A549 (cell line): ENCODE data around the gene MTRR. TPM values are rescaled to one million over a fixed set of nuclear protein-coding genes. Genes with fewer than 3 reads are reported as not detected.
A peak's percentile ranks its signal among the peaks of the same experiment; 100 is the strongest.

ENCODE experiments used
- ATAC-seq, 2 experiments: fragments of 200-7000 bp in 1 of 2; fragments of >200 bp in 1 of 2; cut with Nextera tagmentation in 1 of 2; cut with Tn5 transposase in 1 of 2; 3 replicates each; pipeline versions ENCODE4 v1.8.0 to v1.9.1; 2018 to 2020; ENCODE audit warnings: mild to moderate bottlenecking in 1 of 2, moderate library complexity in 1 of 2
- CTCF ChIA-PET: fragments of 300-600 bp; sonication (Branson Sonifier 250); formaldehyde crosslinking; extraction: SDS; loops from one replicate; lab custom pipeline; 2021; ENCODE audit warnings: antibody characterized with exemption, inconsistent platforms; lab: Yijun Ruan, JAX
- POLR2A ChIA-PET: fragments of 350-600 bp; formaldehyde crosslinking; extraction: SDS; loops from one replicate; lab custom pipeline; 2021; ENCODE audit warnings: antibody characterized with exemption, inconsistent platforms; lab: Yijun Ruan, JAX
- DNase-seq, 2 experiments: peaks; one replicate each; pipeline versions ENCODE4 v3.0.0 to v3.0.0-alpha.2; 2011 to 2016; ENCODE audit warnings: low read depth in 1 of 2, low spot score in 1 of 2
- FAIRE-seq: peaks from 2 replicates; lab custom pipeline; 2011; peaks lifted over from hg19 to GRCh38; lab: Jason Lieb, UNC
- H3K27ac ChIP-seq, 2 experiments: fragments of >200 bp; sonication (Bioruptor Twin); formaldehyde crosslinking; 3 replicates each; pipeline ENCODE4 v1.5.1; 2016 to 2017
- H3K4me1 ChIP-seq: fragments of >200 bp; sonication (Bioruptor Twin); formaldehyde crosslinking; 3 replicates; pipeline ENCODE4 v1.6.1; 2016
- H3K4me2 ChIP-seq: fragments of >200 bp; sonication (Bioruptor Twin); formaldehyde crosslinking; 3 replicates; pipeline ENCODE4 v1.6.1; 2016
- H3K4me3 ChIP-seq: fragments of >200 bp; sonication (Bioruptor Twin); formaldehyde crosslinking; 3 replicates; pipeline ENCODE4 v1.5.1; 2016
- H3K9me3 ChIP-seq: fragments of >200 bp; sonication (Bioruptor Twin); formaldehyde crosslinking; 3 replicates; pipeline ENCODE4 v1.6.1; 2016
- BHLHE40 ChIP-seq: IDR thresholded peaks from 2 replicates; pipeline ENCODE4 v1.6.1; 2012; ENCODE audit warnings: low read depth, low read length, inconsistent platforms
- CHD2 ChIP-seq: fragments of 150-350 bp; IDR thresholded peaks from 2 replicates; pipeline ENCODE4 v1.6.1; 2014; ENCODE audit warnings: low read length; ENCODE audit not compliant: partially characterized antibody
- CHD4 ChIP-seq: fragments of 200-600 bp; sonication (generic); IDR thresholded peaks from 2 replicates; pipeline ENCODE4 v1.6.1; 2016; ENCODE audit warnings: antibody characterized with exemption, mild to moderate bottlenecking, borderline replicate concordance
- CTCF ChIP-seq: fragments of >200 bp; sonication (Bioruptor Twin); formaldehyde crosslinking; IDR thresholded peaks from 3 replicates; pipeline ENCODE4 v1.5.1; 2016
- E2F6 ChIP-seq: IDR thresholded peaks from 2 replicates; pipeline ENCODE4 v1.6.1; 2012; ENCODE audit warnings: low read depth, borderline replicate concordance
- EHF ChIP-seq: fragments of 250-450 bp; sonication (Bioruptor Pico); IDR thresholded peaks from 2 replicates; pipeline ENCODE4 v1.5.0; 2020; ENCODE audit warnings: mild to moderate bottlenecking
- EHMT2 ChIP-seq: fragments of 200-600 bp; sonication (generic); IDR thresholded peaks from 2 replicates; pipeline ENCODE4 v1.6.1; 2016; ENCODE audit warnings: antibody characterized with exemption, low read depth, mild to moderate bottlenecking, moderate library complexity
- ELK1 ChIP-seq: fragments of 150-350 bp; IDR thresholded peaks from 2 replicates; pipeline ENCODE4 v1.6.1; 2014; ENCODE audit warnings: low read depth, mild to moderate bottlenecking, low read length
- FOXS1 ChIP-seq: fragments of 250-450 bp; sonication (Bioruptor Pico); IDR thresholded peaks from 2 replicates; pipeline ENCODE4 v1.5.0; 2020; ENCODE audit warnings: mild to moderate bottlenecking, moderate library complexity
- HES2 ChIP-seq: fragments of >200 bp; sonication (Bioruptor Twin); formaldehyde crosslinking; IDR thresholded peaks from 2 replicates; pipeline ENCODE4 v1.6.1; 2016
- HEYL ChIP-seq: fragments of 250-450 bp; sonication (Bioruptor Pico); IDR thresholded peaks from 2 replicates; pipeline ENCODE4 v1.8.0; 2021; ENCODE audit warnings: mild to moderate bottlenecking, moderate library complexity
- HOXB5 ChIP-seq: fragments of 250-450 bp; sonication (Bioruptor Pico); IDR thresholded peaks from 2 replicates; pipeline ENCODE4 v1.5.0; 2020; ENCODE audit warnings: mild to moderate bottlenecking, moderate library complexity
- MAX ChIP-seq: IDR thresholded peaks from 2 replicates; pipeline ENCODE4 v1.6.1; 2012
- NFE2L2 ChIP-seq: fragments of 150-350 bp; conservative IDR thresholded peaks from 2 replicates; pipeline ENCODE4 v1.6.1; 2014; ENCODE audit warnings: low read length
- NPAS2 ChIP-seq: fragments of 250-450 bp; sonication (Bioruptor Pico); IDR thresholded peaks from 2 replicates; pipeline ENCODE4 v1.8.0; 2022; ENCODE audit warnings: mild to moderate bottlenecking, moderate library complexity, borderline replicate concordance
- POLR2A ChIP-seq: IDR thresholded peaks from 2 replicates; pipeline ENCODE4 v1.6.1; 2012; ENCODE audit warnings: mild to moderate bottlenecking, low read length
- RAD21 ChIP-seq, 2 experiments: fragments of >200 bp in 1 of 2; sonication (Bioruptor Twin) in 1 of 2; formaldehyde crosslinking in 1 of 2; IDR thresholded peaks in 1 of 2; conservative IDR thresholded peaks in 1 of 2; 2 replicates in 1 of 2; 3 replicates in 1 of 2; pipeline ENCODE4 v1.6.1; 2012 to 2018; ENCODE audit warnings: inconsistent platforms in 1 of 2
- RARB ChIP-seq: fragments of 250-450 bp; sonication (Bioruptor Pico); IDR thresholded peaks from 2 replicates; pipeline ENCODE4 v1.8.0; 2021; ENCODE audit warnings: mild to moderate bottlenecking, moderate library complexity
- RCOR1 ChIP-seq: fragments of 150-350 bp; IDR thresholded peaks from 2 replicates; pipeline ENCODE4 v1.6.1; 2014; ENCODE audit warnings: antibody characterized with exemption, low read length, low read depth
- REST ChIP-seq: fragments of 200-600 bp; sonication (generic); IDR thresholded peaks from 2 replicates; pipeline ENCODE4 v1.6.1; 2016; ENCODE audit warnings: antibody characterized with exemption, mild to moderate bottlenecking, moderate library complexity
- SMC3 ChIP-seq: fragments of >200 bp; sonication (Bioruptor Twin); formaldehyde crosslinking; IDR thresholded peaks from 3 replicates; pipeline ENCODE4 v1.6.1; 2018; ENCODE audit warnings: inconsistent platforms
- TFCP2L1 ChIP-seq: fragments of 250-450 bp; sonication (Bioruptor Pico); IDR thresholded peaks from 2 replicates; pipeline ENCODE4 v1.5.0; 2021; ENCODE audit warnings: mild to moderate bottlenecking
- USF2 ChIP-seq: fragments of 450-650 bp; IDR thresholded peaks from 2 replicates; pipeline ENCODE4 v1.6.1; 2014; ENCODE audit warnings: antibody characterized with exemption
- ZC3H11A ChIP-seq: fragments of 450-650 bp; IDR thresholded peaks from 2 replicates; pipeline ENCODE4 v1.6.1; 2014; ENCODE audit warnings: antibody characterized with exemption, mild to moderate bottlenecking
- WGBS: methylation state at CpG from one replicate; pipeline ENCODE4 v1.1.6; 2017; ENCODE audit errors: missing lambda C conversion rate; 5-methylcytosine and 5-hydroxymethylcytosine counted together
- polyA plus RNA-seq, 4 experiments: library from polyadenylated mRNA; depleted of rRNA in 3 of 4; stranded (reverse); fragments of >200 nt; fragmentation: RNase III in 1 of 4; extraction: RNeasy Plus Mini Kit Qiagen cat#74134 plus additional on column Dnase treatment in 1 of 4; gene quantifications; 2 replicates in 3 of 4; 3 replicates in 1 of 4; pipeline ENCODE4 v1.2.3, GENCODE V29; 2011 to 2017

Gene MTRR
- polyA plus RNA-seq, 2 of the 4 experiments (the other 2 are of a cell fraction): 44.1 to 86.3 TPM

- Histone ChIP-seq H3K27ac (no peak overlapping the region), H3K4me2 (no peak overlapping the region), H3K4me1 (no peaks in the 10 kb centered on the region), H3K4me3 (no peak overlapping the region), H3K9me3 (no peaks in the 10 kb centered on the region)
- DNase-seq: peak; percentile 45 to 60
- ChIA-PET POLR2A (no interaction called here), CTCF (interaction anchor here (0.5 to 5.8 kb wide), 27 partner anchors 9 to 1690 kb away, joined by 3 to 47 read pairs (median 5); no protein-coding TSS in a partner anchor)
- whole genome bisulfite sequencing: 40% methylated on average over 26 of the region's 26 CpGs
- no peak for TF ChIP-seq TFCP2L1
- no peak for TF ChIP-seq CHD4
- no peak for TF ChIP-seq FOXS1 (CRISPR knock-in tag)
- TF ChIP-seq CTCF: peak; percentile 78
- TF ChIP-seq RAD21 (conservative IDR thresholded peaks at IDR 0.05 in 1 of 2, IDR thresholded peaks at IDR 0.05 in 1 of 2): peak; percentile 83 to 89
- no peak for TF ChIP-seq RARB (CRISPR knock-in tag)
- no peak for TF ChIP-seq E2F6
- TF ChIP-seq MAX: no peak
- no peak for TF ChIP-seq NFE2L2
- TF ChIP-seq HOXB5 (CRISPR knock-in tag): no peak
- TF ChIP-seq SMC3: peak; percentile 65
- TF ChIP-seq REST: no peak
- no peak for FAIRE-seq
- peak; percentile 82 to 97 for ATAC-seq
These were observed 58.8 kb downstream of the MTRR start for GRCh38 chr5:7927466-7928375.

- no peak overlapping the region for H3K4me2 ChIP-seq
- ATAC-seq (no peak), FAIRE-seq (no peak), DNase-seq (no peak)
- CTCF ChIA-PET: interaction anchor here (2.7 to 5.8 kb wide), 3 partner anchors 9 to 1570 kb away, joined by 8 to 47 read pairs (median 29); no protein-coding TSS in a partner anchor
- POLR2A ChIA-PET: no interaction called here
- no peak overlapping the region for H3K27ac ChIP-seq
- no peaks in the 10 kb centered on the region for H3K4me1 ChIP-seq
- WGBS: 12% methylated on average over 5 of the region's 5 CpGs
- no peaks in the 10 kb centered on the region for H3K9me3 ChIP-seq
- TF ChIP-seq SMC3 (no peak), E2F6 (no peak), CHD2 (no peak), CHD4 (no peak), USF2 (no peak), MAX (no peak), EHMT2 (no peak), ZC3H11A (no peak), HEYL (no peak), NFE2L2 (no peak), POLR2A (no peak), EHF (no peak), FOXS1 (CRISPR knock-in tag) (no peak), TFCP2L1 (no peak), BHLHE40 (no peak), RCOR1 (no peak), NPAS2 (CRISPR knock-in tag) (no peak), ELK1 (no peak), RAD21 (conservative IDR thresholded peaks at IDR 0.05 in 1 of 2, IDR thresholded peaks at IDR 0.05 in 1 of 2) (no peak), HES2 (no peak)
- no peak overlapping the region for H3K4me3 ChIP-seq
These were observed 61.1 kb downstream of the MTRR start for GRCh38 chr5:7930011-7930410.
